Urinary bladder (tissue), 4 donors: ENCODE measurements around the gene PAWR. TPM values are rescaled to one million over a fixed set of nuclear protein-coding genes. Genes with fewer than 3 reads are reported as not detected.
A peak's percentile ranks its signal among the peaks of the same experiment; 100 is the strongest.
"Not testable (repeated sequence)": the region's sequence is repeated elsewhere in the genome, so short reads cannot be mapped to it uniquely, and the experiment has no call there.

Experiments used
- DNase-seq: peaks from one replicate; pipeline ENCODE4 v3.0.0-alpha.2; 2015; ENCODE audit errors: extremely low spot score
- H3K27ac ChIP-seq: one replicate; pipeline ENCODE4 v1.5.1; 2013; ENCODE audit warnings: low read depth, mild to moderate bottlenecking, moderate library complexity
- H3K36me3 ChIP-seq: one replicate; pipeline ENCODE4 v1.6.1; 2013; ENCODE audit warnings: mild to moderate bottlenecking, moderate library complexity; ENCODE audit not compliant: insufficient read depth
- H3K4me1 ChIP-seq: one replicate; pipeline ENCODE4 v1.6.1; 2013; ENCODE audit warnings: mild to moderate bottlenecking, moderate library complexity; ENCODE audit not compliant: insufficient read depth
- H3K4me3 ChIP-seq: one replicate; pipeline ENCODE4 v1.5.1; 2013; ENCODE audit warnings: low read depth, low read length
- WGBS: extraction: QIAGEN DNeasy Blood & Tissue Kit; methylation state at CpG from one replicate; pipeline ENCODE4 v1.1.7; 2013; 5-methylcytosine and 5-hydroxymethylcytosine counted together
- polyA plus RNA-seq: library from polyadenylated mRNA; stranded (reverse); fragments of 200-250 nt; gene quantifications from one replicate; pipeline ENCODE4 v1.2.3, GENCODE V29; 2013
- total RNA-seq: library from RNA; depleted of rRNA; stranded (reverse); fragments of >200 nt; gene quantifications from one replicate; pipeline ENCODE4 v1.2.3, GENCODE V29; 2014
- donor health status: healthy with polysubstance abuse.
- donor health status: healthy.

The PAWR gene
- total and polyA plus RNA-seq, 2 donors: 26.3 to 117 TPM

DNA sequence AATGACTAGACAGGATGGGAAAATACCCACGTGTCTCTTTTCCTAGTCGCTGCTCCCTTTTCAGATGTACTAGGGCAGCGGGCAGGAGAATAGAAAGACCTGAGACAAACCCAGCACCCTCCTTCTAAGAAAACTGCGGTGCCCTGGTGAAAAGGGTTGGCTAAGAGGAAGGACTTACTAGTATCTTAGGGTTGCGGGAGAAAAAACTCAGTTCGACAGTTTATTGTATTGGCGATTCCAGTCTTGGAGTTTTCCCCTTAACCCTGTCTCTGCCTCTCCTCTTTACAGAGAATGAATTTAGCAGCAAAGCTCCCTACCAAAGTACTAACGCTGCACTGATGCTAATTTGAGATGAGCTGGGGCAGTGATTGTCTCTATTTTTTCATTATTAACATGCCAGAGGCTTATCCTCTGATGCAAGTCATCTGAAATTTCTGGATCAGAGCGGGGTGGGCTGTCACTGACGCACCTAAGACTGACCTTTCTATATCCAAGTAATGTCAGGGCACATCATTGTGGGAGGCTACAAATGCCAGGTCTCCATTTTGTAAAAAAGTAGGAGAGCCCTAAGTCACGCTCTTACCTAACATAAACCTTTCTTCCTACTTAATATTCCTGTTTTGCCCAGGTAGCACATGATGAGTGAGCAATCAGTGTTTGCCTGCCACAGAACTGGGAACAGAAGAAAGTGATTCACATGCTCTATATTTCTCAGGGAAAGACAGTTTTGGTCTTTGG lies 916 bp upstream of the PAWR start:
- peak; percentile 36 for DNase-seq
- no peaks in the 10 kb centered on the region for H3K36me3 ChIP-seq
- H3K4me3 ChIP-seq: peak overlapping the region; percentile 92
- 7% methylated on average over 11 of the region's 11 CpGs for WGBS
- peak overlapping the region; percentile 87 for H3K27ac ChIP-seq
- no peaks in the 10 kb centered on the region for H3K4me1 ChIP-seq

DNA sequence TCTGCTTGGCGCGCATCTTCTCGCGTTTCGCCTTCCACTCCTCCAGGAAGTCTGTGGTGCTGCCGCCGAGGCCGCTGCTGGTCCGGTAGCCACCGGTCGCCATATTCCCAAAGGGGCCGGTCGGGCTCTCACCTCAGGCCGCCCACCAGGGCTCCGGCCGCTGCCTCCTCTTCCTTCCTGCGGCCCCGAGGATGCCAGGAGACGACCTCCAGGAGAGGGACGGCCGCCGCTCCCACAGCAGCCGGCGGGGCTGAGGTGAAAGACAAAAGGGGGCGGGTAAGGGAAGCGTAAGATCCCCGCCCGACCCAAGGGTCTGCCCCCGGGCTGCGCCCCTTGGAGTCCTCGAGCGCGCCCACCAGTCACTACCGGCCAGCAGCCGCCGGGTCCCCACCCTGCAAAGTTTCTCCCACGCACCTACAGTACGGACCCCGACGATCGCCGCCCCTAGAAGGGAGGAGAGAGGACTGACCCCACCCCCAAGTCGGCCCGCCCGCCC lies 574 bp downstream of the PAWR start:
- no peak for DNase-seq
- Histone ChIP-seq H3K27ac (peak overlapping the region; percentile 84), H3K4me3 (peak overlapping the region; percentile 92), H3K36me3 (no peaks in the 10 kb centered on the region), H3K4me1 (no peaks in the 10 kb centered on the region)
- 1% methylated on average over 45 of the region's 45 CpGs for WGBS

GRCh38 chr12:79689477-79690141 lies 1.2 kb downstream of the PAWR start:
- no peak for DNase-seq
- H3K4me3 ChIP-seq: peak overlapping the region; percentile 92
- 1% methylated on average over 66 of the region's 66 CpGs for WGBS

GRCh38 chr12:79689061-79689476 lies 1.7 kb downstream of the PAWR start:
- WGBS: 8% methylated on average over 6 of the region's 6 CpGs

More at GRCh38 chr12:79689477-79690141, 1.2 kb downstream of the PAWR start:
- Histone ChIP-seq H3K36me3 (no peaks in the 10 kb centered on the region), H3K4me1 (no peaks in the 10 kb centered on the region), H3K27ac (peak overlapping the region; percentile 84)

DNA sequence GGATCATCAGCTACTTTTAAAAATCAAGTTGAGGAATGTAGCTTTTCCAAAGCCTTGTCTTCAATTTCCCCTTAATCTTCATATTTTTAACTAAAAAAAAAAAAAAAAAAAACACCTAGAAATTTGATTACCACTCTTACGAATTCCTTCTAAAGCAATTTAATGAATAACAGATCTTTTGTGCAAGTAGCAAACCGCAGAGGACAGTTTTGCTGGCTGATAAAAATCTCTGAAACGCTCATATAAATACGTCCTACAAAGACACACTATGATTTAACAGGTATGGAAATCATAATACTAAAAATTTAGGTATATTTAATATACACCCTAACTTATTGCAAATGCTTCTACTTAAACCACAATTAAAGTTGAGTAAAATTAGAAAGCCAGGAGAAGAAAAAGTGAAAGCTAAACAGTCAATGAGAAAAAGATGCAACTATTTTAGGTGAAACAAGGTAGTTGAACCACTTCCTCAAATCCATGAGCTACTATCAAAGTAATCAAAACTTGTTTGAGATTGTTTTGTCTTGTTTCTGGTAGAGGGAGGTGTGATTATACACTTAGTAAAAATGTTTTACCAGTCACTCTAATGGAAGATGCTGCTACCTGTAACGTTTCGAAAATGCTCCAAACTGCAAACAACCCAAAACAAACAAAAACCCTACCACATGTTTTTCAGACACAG lies 2.2 kb downstream of the PAWR start:
- no peak for DNase-seq
- H3K4me3 ChIP-seq: peak overlapping the region; percentile 92
- H3K27ac ChIP-seq: no peak overlapping the region
- 31% methylated on average over 6 of the region's 6 CpGs for WGBS
- no peaks in the 10 kb centered on the region for H3K36me3 ChIP-seq
- H3K4me1 ChIP-seq: no peaks in the 10 kb centered on the region

More at GRCh38 chr12:79689061-79689476, 1.7 kb downstream of the PAWR start:
- Histone ChIP-seq H3K4me3 (peak overlapping the region; percentile 92), H3K36me3 (no peaks in the 10 kb centered on the region), H3K4me1 (no peaks in the 10 kb centered on the region), H3K27ac (no peak overlapping the region)
- no peak for DNase-seq

DNA sequence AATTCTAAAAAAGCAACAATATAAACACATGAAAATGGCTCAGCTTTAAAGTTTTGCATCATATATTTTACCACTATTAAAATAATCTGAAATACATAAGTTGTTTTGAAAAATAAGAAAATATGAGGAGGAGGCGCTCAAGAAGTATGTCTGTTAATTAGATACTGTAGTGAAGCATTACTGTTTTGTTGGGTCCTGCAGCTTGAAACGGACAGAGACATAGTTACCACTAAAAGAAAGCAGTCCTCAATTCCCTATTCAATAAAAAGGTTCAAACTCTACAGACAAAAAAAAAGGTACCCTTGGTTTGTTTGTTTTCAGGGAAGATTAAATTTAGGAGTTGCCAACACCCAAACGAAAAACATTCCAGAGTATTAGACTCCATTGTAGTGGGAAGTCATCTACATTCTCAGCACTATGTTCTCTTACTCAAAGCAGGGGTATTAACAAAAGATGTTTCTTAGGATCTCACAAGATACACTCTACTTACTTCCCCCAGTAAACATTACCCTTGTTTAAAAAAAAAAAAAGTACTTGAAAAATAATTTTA lies 3.0 kb downstream of the PAWR start:
- no peaks in the 10 kb centered on the region for H3K36me3 ChIP-seq
- no peaks in the 10 kb centered on the region for H3K4me1 ChIP-seq
- no peak for DNase-seq
- H3K4me3 ChIP-seq: no peak overlapping the region
- 50% methylated on average over 3 of the region's 3 CpGs for WGBS
- no peak overlapping the region for H3K27ac ChIP-seq

- Histone ChIP-seq H3K36me3 (no peaks in the 10 kb centered on the region), H3K4me3 (no peak overlapping the region), H3K4me1 (no peaks in the 10 kb centered on the region), H3K27ac (peak overlapping the region; percentile 23)
- no peak for DNase-seq
- WGBS: 72% methylated on average over 2 of the region's 2 CpGs
These were observed 4.6 kb downstream of the PAWR start for GRCh38 chr12:79686171-79686570.

- H3K27ac ChIP-seq: no peak overlapping the region
- WGBS: 7% methylated on average over 1 of the region's 1 CpG
- H3K4me1 ChIP-seq: no peaks in the 10 kb centered on the region
- no peak for DNase-seq
- no peak overlapping the region for H3K4me3 ChIP-seq
- no peaks in the 10 kb centered on the region for H3K36me3 ChIP-seq
These were observed 5.7 kb downstream of the PAWR start for GRCh38 chr12:79685068-79685467.

DNA sequence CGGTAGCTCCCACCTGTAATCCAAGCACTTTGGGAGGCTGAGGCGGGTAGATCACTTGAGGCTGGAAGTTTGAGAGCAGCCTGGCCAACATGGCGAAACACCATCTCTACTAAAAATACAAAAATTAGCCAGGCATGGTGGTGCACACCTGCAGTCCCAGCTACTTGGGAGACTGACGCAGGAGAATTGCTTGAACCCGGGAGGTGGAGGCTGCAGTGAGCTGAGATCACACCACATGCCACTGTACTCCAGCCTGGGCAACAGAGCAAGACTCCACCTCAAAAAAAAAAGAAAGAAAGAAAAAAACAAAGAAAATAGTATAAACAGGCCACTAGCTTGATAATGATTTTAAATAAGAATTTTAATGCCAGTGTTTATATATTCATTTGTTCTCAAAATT lies 6.4 kb downstream of the PAWR start:
- 94% methylated on average over 5 of the region's 5 CpGs for WGBS
- not testable (repeated sequence) for H3K4me1 ChIP-seq, DNase-seq, H3K27ac ChIP-seq, H3K36me3 ChIP-seq, H3K4me3 ChIP-seq

GRCh38 chr12:79682593-79682992 lies 8.2 kb downstream of the PAWR start:
- Histone ChIP-seq H3K27ac (no peak overlapping the region), H3K4me1 (no peaks in the 10 kb centered on the region), H3K4me3 (no peak overlapping the region), H3K36me3 (no peaks in the 10 kb centered on the region)
- 71% methylated on average over 1 of the region's 1 CpG for WGBS
- DNase-seq: no peak

DNA sequence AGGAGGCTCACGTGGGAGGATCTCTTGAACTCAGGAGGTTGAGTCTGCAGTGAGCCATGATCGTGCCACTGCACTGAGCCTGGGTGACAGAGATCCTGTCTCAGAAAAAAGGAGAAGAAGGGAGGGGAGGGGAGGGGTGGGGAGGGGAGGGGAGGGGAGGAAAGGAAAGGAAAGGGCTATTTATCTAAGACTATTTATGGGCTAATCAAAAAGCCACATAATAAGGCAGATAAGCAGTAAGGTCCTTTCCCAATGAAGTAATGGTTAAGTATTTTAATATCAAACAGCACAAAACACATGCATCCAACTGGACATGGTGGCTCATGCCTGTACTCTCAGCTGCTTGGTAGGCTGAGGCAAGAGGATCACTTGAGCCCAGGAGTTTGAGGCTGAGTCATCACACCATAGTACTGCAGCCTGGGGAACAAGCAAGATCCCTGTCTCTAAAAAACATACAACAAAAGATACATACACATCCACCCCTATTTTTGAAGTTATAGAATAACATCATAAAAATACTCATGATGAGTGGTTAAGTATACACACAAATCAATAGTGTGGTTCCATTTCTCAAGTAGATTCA lies 9.7 kb downstream of the PAWR start:
- Histone ChIP-seq H3K4me3 (no peak overlapping the region), H3K36me3 (no peaks in the 10 kb centered on the region), H3K4me1 (no peaks in the 10 kb centered on the region), H3K27ac (no peak overlapping the region)
- 95% methylated on average over 2 of the region's 2 CpGs for WGBS
- no peak for DNase-seq

DNA sequence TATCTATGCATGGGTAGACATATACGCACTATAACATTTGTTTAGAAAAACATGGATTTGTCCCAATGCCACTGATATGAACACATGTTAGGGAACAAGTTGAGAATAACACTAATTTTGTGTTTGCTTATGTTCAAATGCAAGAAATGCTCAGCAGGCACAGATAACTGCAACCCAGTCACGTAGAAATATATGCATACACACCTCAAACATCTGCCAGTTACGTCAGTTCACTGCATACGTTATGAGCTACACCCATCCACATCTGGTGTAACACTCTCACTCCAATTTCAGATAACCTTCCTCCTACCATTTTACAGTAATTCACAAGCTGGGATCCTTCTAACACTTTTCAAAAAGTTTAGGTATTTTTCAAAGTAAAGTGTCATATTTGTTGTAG lies 10.7 kb downstream of the PAWR start:
- H3K36me3 ChIP-seq: no peaks in the 10 kb centered on the region
- H3K4me3 ChIP-seq: no peak overlapping the region
- no peak for DNase-seq
- WGBS: 92% methylated on average over 4 of the region's 4 CpGs
- H3K27ac ChIP-seq: no peak overlapping the region
- no peaks in the 10 kb centered on the region for H3K4me1 ChIP-seq

GRCh38 chr12:79678306-79678705 lies 12.5 kb downstream of the PAWR start:
- H3K4me1 ChIP-seq: no peaks in the 10 kb centered on the region
- no peaks in the 10 kb centered on the region for H3K36me3 ChIP-seq
- no peak overlapping the region for H3K4me3 ChIP-seq
- no peak for DNase-seq
- no peak overlapping the region for H3K27ac ChIP-seq
